Neural cell (in vitro differentiated cells): Measurements from ENCODE around the gene PRAME. TPM values are rescaled to one million over a fixed set of nuclear protein-coding genes. Genes with fewer than 3 reads are reported as not detected.

ENCODE experiments used
- H2AFZ ChIP-seq: fragments of 200-600, 300-800 bp; sonication (generic), shearing (Covaris generic); 2 replicates; pipeline ENCODE4 v1.6.0; 2014; ENCODE audit warnings: low read depth, mild to moderate bottlenecking, antibody characterized with exemption, low read length, moderate library complexity
- H3F3A ChIP-seq: fragments of 200-600 bp; shearing (Covaris generic); 2 replicates; pipeline ENCODE4 v1.6.1; 2016; ENCODE audit warnings: mild to moderate bottlenecking, moderate library complexity, mixed read lengths, antibody characterized with exemption, low read length; ENCODE audit not compliant: insufficient read depth, poor library complexity, severe bottlenecking
- H3K27ac ChIP-seq: fragments of 200-600, 300-800 bp; sonication (generic), shearing (Covaris generic); 2 replicates; pipeline ENCODE4 v1.5.1; 2014; ENCODE audit warnings: mild to moderate bottlenecking, low read length, moderate library complexity
- H3K27me3 ChIP-seq: fragments of 300-800, 200-600 bp; sonication (generic), shearing (Covaris generic); 2 replicates; pipeline ENCODE4 v1.6.0; 2014; ENCODE audit warnings: mild to moderate bottlenecking, low read depth, low read length, moderate library complexity; ENCODE audit not compliant: insufficient read depth
- H3K36me3 ChIP-seq: fragments of 300-800, 200-600 bp; sonication (generic), shearing (Covaris generic); 2 replicates; pipeline ENCODE4 v1.5.1; 2014; ENCODE audit warnings: mild to moderate bottlenecking, antibody characterized with exemption, low read length, moderate library complexity; ENCODE audit not compliant: insufficient read depth
- H3K4me2 ChIP-seq: fragments of 300-800, 200-600 bp; sonication (generic), shearing (Covaris generic); 2 replicates; pipeline ENCODE4 v1.6.0; 2014; ENCODE audit warnings: mild to moderate bottlenecking, low read length
- H3K4me3 ChIP-seq: fragments of 300-800, 200-600 bp; sonication (generic), shearing (Covaris generic); 2 replicates; pipeline ENCODE4 v1.5.1; 2014; ENCODE audit warnings: mild to moderate bottlenecking, low read length, moderate library complexity
- H3K79me2 ChIP-seq: fragments of 200-600 bp; shearing (Covaris generic); replicated peaks from 2 replicates; pipeline ENCODE4 v1.6.0; 2014; ENCODE audit warnings: mild to moderate bottlenecking, low read length, moderate library complexity; ENCODE audit not compliant: insufficient read depth
- H3K9ac ChIP-seq: fragments of 300-800, 200-600 bp; sonication (generic), shearing (Covaris generic); 2 replicates; pipeline ENCODE4 v1.6.1; 2016; ENCODE audit warnings: mild to moderate bottlenecking, low read length, mixed read lengths
- H3K9me2 ChIP-seq: fragments of 200-600 bp; shearing (Covaris generic); 2 replicates; pipeline ENCODE4 v1.6.1; 2016; ENCODE audit warnings: mild to moderate bottlenecking, low read length, mixed read lengths; ENCODE audit not compliant: insufficient read depth
- H3K9me3 ChIP-seq: fragments of 200-600, 300-800 bp; sonication (generic), shearing (Covaris generic); 2 replicates; pipeline ENCODE4 v1.6.1; 2016; ENCODE audit warnings: mild to moderate bottlenecking, mixed run types, low read length, moderate library complexity, mixed read lengths
- H4K20me1 ChIP-seq: fragments of 200-600 bp; shearing (Covaris generic); 2 replicates; pipeline ENCODE4 v1.6.1; 2016; ENCODE audit warnings: mild to moderate bottlenecking, mixed run types; ENCODE audit not compliant: insufficient read depth
- EP300 ChIP-seq: fragments of 450-650 bp; conservative IDR thresholded peaks from 2 replicates; pipeline ENCODE4 v1.6.1; 2014; ENCODE audit warnings: antibody characterized with exemption, mild to moderate bottlenecking, moderate library complexity; ENCODE audit not compliant: poor library complexity, severe bottlenecking
- EZH2 ChIP-seq: fragments of 200-600, 300-800 bp; shearing (Covaris generic), sonication (generic); IDR thresholded peaks from 2 replicates; pipeline ENCODE4 v1.6.1; 2014; ENCODE audit warnings: antibody characterized with exemption, low read length, borderline replicate concordance, mild to moderate bottlenecking; ENCODE audit not compliant: insufficient read depth, poor library complexity, severe bottlenecking
- MXI1 ChIP-seq: fragments of 450-650 bp; conservative IDR thresholded peaks from 2 replicates; pipeline ENCODE4 v1.6.1; 2014; ENCODE audit warnings: antibody characterized with exemption, mild to moderate bottlenecking; ENCODE audit not compliant: poor library complexity, severe bottlenecking
- POLR2AphosphoS5 ChIP-seq: IDR thresholded peaks from 2 replicates; pipeline ENCODE4 v1.6.1; 2012
- RAD21 ChIP-seq: fragments of 450-650 bp; conservative IDR thresholded peaks from 2 replicates; pipeline ENCODE4 v1.6.1; 2014; ENCODE audit warnings: antibody characterized with exemption, mild to moderate bottlenecking, moderate library complexity
- SMC3 ChIP-seq: fragments of 450-650 bp; conservative IDR thresholded peaks from 2 replicates; pipeline ENCODE4 v1.6.1; 2014; ENCODE audit warnings: antibody characterized with exemption, mild to moderate bottlenecking, moderate library complexity; ENCODE audit not compliant: poor library complexity
- TAF1 ChIP-seq: IDR thresholded peaks from 2 replicates; pipeline ENCODE4 v1.6.1; 2012; ENCODE audit warnings: low read depth
- polyA plus RNA-seq: library from polyadenylated mRNA; depleted of rRNA; stranded (reverse); fragments of >200 nt; gene quantifications from 2 replicates; pipeline ENCODE4 v1.2.3, GENCODE V29; 2014
- TF ChIP-seq, protein P1 (sequence below): IDR thresholded peaks from 2 replicates; pipeline ENCODE4 v1.6.1; 2012; ENCODE audit warnings: borderline replicate concordance
- TF ChIP-seq, protein P2 (sequence below): fragments of 450-650 bp; IDR thresholded peaks from 2 replicates; pipeline ENCODE4 v1.5.1; 2014; ENCODE audit warnings: antibody characterized with exemption, mild to moderate bottlenecking, moderate library complexity; ENCODE audit not compliant: poor library complexity, severe bottlenecking

PRAME gene
- polyA plus RNA-seq, 1 donor from 2014 or later, result not detected

DNA sequence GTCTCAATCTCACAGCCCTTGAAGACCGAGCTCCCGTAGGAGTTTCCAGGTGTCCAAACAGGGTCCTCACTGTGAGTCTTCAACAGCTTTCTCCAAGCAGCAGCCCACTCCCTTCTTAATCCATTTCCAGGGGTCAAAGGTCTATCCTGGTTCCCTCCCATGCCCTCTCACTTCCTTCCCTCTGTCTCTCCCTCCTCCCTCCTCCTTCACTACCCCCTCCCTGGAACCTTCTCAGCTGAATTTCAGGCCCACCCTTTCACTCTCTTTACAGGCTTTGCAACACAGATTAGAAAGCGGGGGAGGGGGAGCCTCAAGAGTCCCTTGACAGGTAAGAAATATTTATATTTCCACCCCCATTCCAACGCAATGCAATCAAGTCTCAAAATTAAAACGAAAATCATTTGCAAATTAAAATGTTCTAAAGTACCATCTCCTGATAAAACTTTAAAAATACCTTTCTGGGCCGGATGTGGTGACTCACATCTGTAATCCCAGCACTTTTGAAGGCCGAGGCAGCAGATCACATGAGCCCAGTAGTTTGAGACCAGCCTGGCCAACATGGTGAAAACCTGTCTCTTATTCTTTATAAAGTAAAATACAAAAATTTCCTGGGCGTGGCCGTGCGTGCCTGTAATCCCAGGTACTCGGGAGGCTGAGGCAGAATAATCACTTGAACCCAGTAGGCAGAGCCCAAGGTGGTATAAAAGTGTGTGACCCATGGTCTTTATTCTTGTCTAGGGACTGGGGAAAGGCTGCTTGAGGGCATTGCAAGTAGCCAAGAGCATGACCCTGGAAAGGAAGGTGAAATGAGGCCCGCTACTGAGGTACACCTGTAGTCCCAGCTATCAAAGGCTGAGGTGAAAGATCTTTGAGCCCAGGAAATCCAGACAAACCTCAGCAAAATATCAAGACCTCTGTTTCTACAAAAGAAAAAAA, 38.1 kb downstream of the PRAME start:
- Histone ChIP-seq H3K36me3 (no peaks in the 10 kb centered on the region), H3K9me2 (no peaks in the 10 kb centered on the region), H3F3A (no peaks in the 10 kb centered on the region), H3K9me3 (no peaks in the 10 kb centered on the region), H3K27ac (no peak overlapping the region), H3K27me3 (no peaks in the 10 kb centered on the region), H3K79me2 (no peaks in the 10 kb centered on the region), H3K9ac (no peak overlapping the region), H2AFZ (no peak overlapping the region), H4K20me1 (no peaks in the 10 kb centered on the region), H3K4me3 (no peak overlapping the region), H3K4me2 (no peak overlapping the region)
- TF ChIP-seq SMC3 (no peak), POLR2AphosphoS5 (no peak), MXI1 (no peak), EZH2 (no peak), TAF1 (no peak), RAD21 (no peak), EP300 (no peak)
- TF ChIP-seq, protein P1, sequence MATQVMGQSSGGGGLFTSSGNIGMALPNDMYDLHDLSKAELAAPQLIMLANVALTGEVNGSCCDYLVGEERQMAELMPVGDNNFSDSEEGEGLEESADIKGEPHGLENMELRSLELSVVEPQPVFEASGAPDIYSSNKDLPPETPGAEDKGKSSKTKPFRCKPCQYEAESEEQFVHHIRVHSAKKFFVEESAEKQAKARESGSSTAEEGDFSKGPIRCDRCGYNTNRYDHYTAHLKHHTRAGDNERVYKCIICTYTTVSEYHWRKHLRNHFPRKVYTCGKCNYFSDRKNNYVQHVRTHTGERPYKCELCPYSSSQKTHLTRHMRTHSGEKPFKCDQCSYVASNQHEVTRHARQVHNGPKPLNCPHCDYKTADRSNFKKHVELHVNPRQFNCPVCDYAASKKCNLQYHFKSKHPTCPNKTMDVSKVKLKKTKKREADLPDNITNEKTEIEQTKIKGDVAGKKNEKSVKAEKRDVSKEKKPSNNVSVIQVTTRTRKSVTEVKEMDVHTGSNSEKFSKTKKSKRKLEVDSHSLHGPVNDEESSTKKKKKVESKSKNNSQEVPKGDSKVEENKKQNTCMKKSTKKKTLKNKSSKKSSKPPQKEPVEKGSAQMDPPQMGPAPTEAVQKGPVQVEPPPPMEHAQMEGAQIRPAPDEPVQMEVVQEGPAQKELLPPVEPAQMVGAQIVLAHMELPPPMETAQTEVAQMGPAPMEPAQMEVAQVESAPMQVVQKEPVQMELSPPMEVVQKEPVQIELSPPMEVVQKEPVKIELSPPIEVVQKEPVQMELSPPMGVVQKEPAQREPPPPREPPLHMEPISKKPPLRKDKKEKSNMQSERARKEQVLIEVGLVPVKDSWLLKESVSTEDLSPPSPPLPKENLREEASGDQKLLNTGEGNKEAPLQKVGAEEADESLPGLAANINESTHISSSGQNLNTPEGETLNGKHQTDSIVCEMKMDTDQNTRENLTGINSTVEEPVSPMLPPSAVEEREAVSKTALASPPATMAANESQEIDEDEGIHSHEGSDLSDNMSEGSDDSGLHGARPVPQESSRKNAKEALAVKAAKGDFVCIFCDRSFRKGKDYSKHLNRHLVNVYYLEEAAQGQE, result no peak
- TF ChIP-seq, protein P2, sequence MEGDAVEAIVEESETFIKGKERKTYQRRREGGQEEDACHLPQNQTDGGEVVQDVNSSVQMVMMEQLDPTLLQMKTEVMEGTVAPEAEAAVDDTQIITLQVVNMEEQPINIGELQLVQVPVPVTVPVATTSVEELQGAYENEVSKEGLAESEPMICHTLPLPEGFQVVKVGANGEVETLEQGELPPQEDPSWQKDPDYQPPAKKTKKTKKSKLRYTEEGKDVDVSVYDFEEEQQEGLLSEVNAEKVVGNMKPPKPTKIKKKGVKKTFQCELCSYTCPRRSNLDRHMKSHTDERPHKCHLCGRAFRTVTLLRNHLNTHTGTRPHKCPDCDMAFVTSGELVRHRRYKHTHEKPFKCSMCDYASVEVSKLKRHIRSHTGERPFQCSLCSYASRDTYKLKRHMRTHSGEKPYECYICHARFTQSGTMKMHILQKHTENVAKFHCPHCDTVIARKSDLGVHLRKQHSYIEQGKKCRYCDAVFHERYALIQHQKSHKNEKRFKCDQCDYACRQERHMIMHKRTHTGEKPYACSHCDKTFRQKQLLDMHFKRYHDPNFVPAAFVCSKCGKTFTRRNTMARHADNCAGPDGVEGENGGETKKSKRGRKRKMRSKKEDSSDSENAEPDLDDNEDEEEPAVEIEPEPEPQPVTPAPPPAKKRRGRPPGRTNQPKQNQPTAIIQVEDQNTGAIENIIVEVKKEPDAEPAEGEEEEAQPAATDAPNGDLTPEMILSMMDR, result no peak

DNA sequence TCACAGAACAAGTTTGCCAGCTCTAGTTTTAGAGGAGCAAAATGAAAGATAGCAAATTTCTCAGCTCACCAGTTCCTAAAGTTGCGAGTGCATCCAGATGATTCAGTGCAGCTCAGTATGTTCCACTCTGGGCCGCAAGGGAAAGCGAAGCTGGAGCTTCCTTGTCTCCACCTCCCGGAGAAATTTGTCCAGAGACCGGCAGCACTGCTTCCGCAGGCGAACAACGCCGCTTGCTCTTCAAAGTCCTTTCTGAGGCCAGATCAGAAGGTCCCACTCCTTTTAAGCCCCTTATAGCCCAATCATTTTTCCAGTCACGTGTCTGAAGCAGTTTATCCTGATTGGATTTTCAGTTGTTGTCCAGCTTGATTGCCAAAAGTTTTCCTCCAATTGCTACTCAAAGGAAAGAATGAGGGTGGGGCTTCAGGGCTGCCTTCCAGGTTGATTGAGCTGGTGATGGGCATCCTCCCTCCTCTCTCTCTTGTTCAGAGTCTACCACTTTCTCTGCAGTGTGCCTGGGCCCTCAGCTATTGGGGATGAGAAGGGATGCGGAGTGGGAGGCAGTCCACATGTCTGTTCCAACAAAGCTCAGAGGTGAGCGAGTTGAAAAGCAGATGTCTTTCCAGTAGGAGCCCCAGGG, 38.9 kb downstream of the PRAME start, which contains the start of gene ZNF280A:
ZNF280A (minus strand) TSS at position 251 of the 637 bp plus-strand sequence. CDS start 4,640 bp downstream, outside the sequence.
- Histone ChIP-seq H4K20me1 (no peaks in the 10 kb centered on the region), H3K9me2 (no peaks in the 10 kb centered on the region), H3K79me2 (no peaks in the 10 kb centered on the region), H3K9me3 (no peaks in the 10 kb centered on the region), H3F3A (no peaks in the 10 kb centered on the region), H3K36me3 (no peaks in the 10 kb centered on the region), H3K4me3 (no peak within 1 kb of the TSS), H3K4me2 (no peak within 1 kb of the TSS), H3K27ac (no peak within 1 kb of the TSS), H3K9ac (no peak within 1 kb of the TSS), H3K27me3 (no peaks in the 10 kb centered on the region), H2AFZ (no peak within 1 kb of the TSS)
- TF ChIP-seq EZH2 (no peak), EP300 (no peak), RAD21 (no peak), POLR2AphosphoS5 (no peak), TAF1 (no peak), MXI1 (no peak)
- TF ChIP-seq, protein P1, result no peak
- TF ChIP-seq, protein P2, result no peak
